Stimulated activated CD8-positive, alpha-beta memory T cell treated with anti-CD3 and anti-CD28 coated beads, Interleukin-7, amount 100 ng/mL, for 1 hour (primary cell): Measurements from ENCODE around the gene OLFML1.

ENCODE experiments used
- DNase-seq, 2 donors: peaks; one replicate each; pipeline ENCODE4 v3.0.0-alpha.2; 2020; ENCODE audit warnings: low read depth in 2 of 2

OLFML1 gene

DNA sequence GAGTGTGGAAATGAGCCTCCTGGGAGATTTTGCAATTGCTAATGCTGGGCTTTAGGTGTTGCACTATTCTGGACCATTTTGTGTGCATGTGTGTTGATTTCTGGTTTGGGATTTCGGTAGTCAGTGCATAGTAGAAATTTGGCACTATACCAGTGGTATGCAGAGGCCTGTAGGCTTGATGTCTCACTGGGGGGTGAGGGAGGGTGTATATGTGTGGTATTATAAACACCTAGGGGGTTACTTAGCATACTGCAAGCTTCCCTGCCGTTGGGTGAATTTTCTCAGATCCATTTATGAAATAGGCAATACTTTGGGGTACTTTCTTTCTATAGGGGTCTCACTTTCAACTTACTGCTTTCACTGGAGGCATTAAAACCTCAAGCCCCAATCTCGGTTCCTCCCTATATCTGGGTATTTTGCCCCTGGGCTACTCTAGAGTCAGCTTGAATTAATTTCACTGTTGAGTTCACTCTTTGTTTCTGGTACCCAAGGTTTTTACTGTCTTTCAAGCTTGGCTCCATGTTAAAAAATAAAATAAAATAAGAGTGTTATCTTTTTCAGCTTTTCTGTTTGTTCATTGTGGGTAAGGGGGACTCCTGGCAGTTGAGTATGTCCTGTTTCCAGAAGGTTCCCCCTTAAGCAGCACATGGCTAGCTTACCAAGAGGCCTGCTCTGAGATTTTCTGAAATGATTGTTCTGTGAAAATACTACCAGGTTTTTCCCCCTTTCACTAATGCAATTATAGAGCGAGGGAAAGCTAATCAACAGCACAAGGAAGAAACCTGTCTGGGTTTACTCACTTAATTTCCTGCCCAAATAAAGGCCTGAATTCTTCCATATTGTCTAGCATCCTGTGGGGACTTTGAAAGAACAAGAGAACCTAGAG lies 74.3 kb downstream of the OLFML1 start:
- DNase-seq: no peak
